ENCODE data around the gene TMTC1. TPM values are rescaled to one million over a fixed set of nuclear protein-coding genes. Genes with fewer than 3 reads are reported as not detected.

TMTC1 gene
- total and polyA plus RNA-seq, 7 donors, result 15.8 to 45.8 (median 30.4) TPM

DNA sequence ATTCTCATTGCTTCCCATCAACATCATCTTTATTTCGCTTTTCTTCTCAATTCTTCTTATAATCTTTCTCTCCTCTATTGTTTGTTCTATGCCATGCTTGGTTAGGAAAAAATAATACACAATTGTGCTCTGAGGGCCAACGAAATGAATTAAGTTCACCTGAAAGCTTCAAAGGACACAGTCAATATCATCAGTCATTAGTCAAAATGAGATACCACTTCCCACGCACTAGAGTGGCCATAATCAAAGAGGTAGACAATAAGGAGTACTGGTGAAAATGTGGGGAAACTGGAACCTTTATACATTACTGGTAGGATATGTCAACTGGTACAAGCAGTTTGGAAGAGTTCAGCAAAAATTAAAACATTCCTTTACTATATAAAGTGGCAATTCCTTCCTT lies 91.5 kb downstream of the TMTC1 start:
- Histone ChIP-seq H3K36me3 (ENCODE audit: insufficient read depth in 1 of 2, low read depth in 1 of 2) (no peaks in the 10 kb centered on the region), H3K27me3 (ENCODE audit: insufficient read depth in 3 of 3, low read length in 2 of 3) (no peaks in the 10 kb centered on the region), H3K27ac (no peak overlapping the region), H3K9me3 (no peaks in the 10 kb centered on the region), H3K4me3 (no peak overlapping the region), H3K4me1 (no peaks in the 10 kb centered on the region)
- 91 to 95% (median 92%) methylated on average over 3 of the region's 3 CpGs for WGBS, 3 donors
- TF ChIP-seq, protein P1, sequence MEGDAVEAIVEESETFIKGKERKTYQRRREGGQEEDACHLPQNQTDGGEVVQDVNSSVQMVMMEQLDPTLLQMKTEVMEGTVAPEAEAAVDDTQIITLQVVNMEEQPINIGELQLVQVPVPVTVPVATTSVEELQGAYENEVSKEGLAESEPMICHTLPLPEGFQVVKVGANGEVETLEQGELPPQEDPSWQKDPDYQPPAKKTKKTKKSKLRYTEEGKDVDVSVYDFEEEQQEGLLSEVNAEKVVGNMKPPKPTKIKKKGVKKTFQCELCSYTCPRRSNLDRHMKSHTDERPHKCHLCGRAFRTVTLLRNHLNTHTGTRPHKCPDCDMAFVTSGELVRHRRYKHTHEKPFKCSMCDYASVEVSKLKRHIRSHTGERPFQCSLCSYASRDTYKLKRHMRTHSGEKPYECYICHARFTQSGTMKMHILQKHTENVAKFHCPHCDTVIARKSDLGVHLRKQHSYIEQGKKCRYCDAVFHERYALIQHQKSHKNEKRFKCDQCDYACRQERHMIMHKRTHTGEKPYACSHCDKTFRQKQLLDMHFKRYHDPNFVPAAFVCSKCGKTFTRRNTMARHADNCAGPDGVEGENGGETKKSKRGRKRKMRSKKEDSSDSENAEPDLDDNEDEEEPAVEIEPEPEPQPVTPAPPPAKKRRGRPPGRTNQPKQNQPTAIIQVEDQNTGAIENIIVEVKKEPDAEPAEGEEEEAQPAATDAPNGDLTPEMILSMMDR (IDR thresholded peaks at IDR 0.05), result no peak
- ATAC-seq (no peak), DNase-seq (no peak)
- intact Hi-C loops (cut with DNase I), result no loop called here

DNA sequence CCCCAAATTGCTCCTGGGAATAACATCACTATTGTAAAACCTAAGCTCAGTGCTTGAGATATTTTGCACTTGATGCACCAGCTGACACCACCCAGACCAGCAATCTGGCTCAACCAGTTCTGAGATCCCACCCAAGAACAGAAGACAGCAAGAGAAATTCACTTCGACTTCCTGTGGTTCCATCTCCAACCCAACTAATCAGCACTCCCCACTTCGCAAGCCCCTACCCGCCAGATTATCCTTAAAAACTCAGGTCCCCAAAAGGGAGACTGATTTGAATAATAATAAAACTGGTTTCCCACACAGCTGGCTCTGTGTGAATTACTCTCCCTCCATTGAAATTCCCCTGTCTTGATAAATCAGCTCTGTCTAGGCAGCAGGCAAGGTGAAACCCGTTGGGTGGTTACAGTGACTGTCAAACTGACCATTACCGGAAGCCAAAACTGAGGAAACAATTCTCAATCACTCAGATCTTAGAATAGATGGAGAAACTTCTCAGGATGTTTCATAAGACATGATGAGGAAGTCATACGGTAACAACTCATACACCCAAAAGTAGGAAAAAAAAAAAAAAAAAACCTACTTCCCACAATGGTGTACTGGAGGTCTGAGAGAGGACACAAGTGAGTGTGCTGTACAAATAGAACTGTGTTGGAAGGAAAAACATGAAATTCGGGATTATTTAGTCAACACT lies 92.4 kb downstream of the TMTC1 start:
- Histone ChIP-seq H3K27me3 (ENCODE audit: insufficient read depth in 3 of 3, low read length in 2 of 3) (no peaks in the 10 kb centered on the region), H3K27ac (no peak overlapping the region), H3K4me1 (no peaks in the 10 kb centered on the region), H3K4me3 (no peak overlapping the region), H3K36me3 (ENCODE audit: insufficient read depth in 1 of 2, low read depth in 1 of 2) (no peaks in the 10 kb centered on the region), H3K9me3 (no peaks in the 10 kb centered on the region)
- intact Hi-C loops (cut with DNase I), result loop anchor here in 1 of 2 donors (1.0 kb wide), 1 partner anchor 20 kb away; no protein-coding TSS in a partner anchor
- TF ChIP-seq, protein P1 (IDR thresholded peaks at IDR 0.05), result no peak
- no peak for DNase-seq
- no peak for ATAC-seq
- WGBS, 3 donors, result 77 to 82% (median 81%) methylated on average over 7 of the region's 7 CpGs

DNA sequence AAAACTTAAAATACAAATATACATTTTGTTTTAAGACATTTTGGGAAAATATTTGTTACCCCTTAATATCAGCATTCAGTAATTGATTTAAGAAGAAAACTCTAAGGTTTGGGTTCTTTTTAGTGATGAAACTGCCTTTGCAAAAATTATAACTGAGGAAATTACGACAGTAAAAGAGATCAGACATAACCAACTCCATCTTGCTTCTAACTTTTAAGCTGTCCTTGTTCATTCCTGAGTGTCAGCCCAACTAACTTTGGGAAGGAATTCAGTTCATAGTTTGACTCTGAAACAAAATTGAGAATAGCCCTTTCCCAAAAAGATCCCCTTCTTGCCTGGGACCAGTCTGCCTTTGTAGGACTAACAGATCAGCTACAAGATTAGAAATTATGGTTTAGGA lies 93.0 kb downstream of the TMTC1 start:
- no peak overlapping the region for H3K27ac ChIP-seq
- intact Hi-C loops (cut with DNase I), result loop anchor here in 1 of 2 donors (1.0 kb wide), 1 partner anchor 21 kb away; no protein-coding TSS in a partner anchor
- H3K4me1 ChIP-seq, result no peaks in the 10 kb centered on the region
- no peaks in the 10 kb centered on the region for H3K27me3 ChIP-seq (ENCODE audit: insufficient read depth in 3 of 3, low read length in 2 of 3)
- TF ChIP-seq, protein P1 (IDR thresholded peaks at IDR 0.05), result no peak
- no peaks in the 10 kb centered on the region for H3K36me3 ChIP-seq (ENCODE audit: insufficient read depth in 1 of 2, low read depth in 1 of 2)
- H3K9me3 ChIP-seq, result no peaks in the 10 kb centered on the region
- ATAC-seq, result no peak
- whole genome bisulfite sequencing, 3 donors, result 91 to 98% (median 92%) methylated on average over 1 of the region's 1 CpG
- H3K4me3 ChIP-seq, result no peak overlapping the region
- DNase-seq, result no peak

DNA sequence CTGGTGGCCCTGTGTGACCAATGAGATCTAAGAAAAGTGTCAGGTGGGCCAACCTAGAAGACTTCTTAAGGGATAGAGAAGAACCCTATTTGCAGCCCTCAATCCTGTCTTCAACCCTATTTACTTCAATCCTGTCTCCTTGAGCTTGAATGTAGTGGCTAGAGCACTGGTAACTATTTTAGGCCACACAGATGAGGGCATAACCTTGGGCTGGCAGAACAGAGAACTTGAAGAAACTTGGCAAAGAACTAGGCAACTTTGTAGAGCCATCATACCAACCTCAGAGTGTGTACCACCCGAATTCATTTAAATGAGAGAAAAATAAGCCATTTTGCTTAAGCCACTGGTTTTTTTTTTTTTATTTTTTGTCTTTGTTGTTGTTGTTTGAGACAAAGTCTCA lies 94.8 kb downstream of the TMTC1 start:
- Histone ChIP-seq H3K27me3 (ENCODE audit: insufficient read depth in 3 of 3, low read length in 2 of 3) (no peaks in the 10 kb centered on the region), H3K9me3 (no peaks in the 10 kb centered on the region), H3K4me1 (no peaks in the 10 kb centered on the region), H3K36me3 (ENCODE audit: insufficient read depth in 1 of 2, low read depth in 1 of 2) (no peaks in the 10 kb centered on the region), H3K4me3 (no peak overlapping the region), H3K27ac (no peak overlapping the region)
- intact Hi-C loops (cut with DNase I), result no loop called here
- 73 to 91% (median 77%) methylated on average over 1 of the region's 1 CpG for WGBS, 3 donors
- ATAC-seq, result no peak
- no peak for DNase-seq
- TF ChIP-seq, protein P1 (IDR thresholded peaks at IDR 0.05), result no peak

DNA sequence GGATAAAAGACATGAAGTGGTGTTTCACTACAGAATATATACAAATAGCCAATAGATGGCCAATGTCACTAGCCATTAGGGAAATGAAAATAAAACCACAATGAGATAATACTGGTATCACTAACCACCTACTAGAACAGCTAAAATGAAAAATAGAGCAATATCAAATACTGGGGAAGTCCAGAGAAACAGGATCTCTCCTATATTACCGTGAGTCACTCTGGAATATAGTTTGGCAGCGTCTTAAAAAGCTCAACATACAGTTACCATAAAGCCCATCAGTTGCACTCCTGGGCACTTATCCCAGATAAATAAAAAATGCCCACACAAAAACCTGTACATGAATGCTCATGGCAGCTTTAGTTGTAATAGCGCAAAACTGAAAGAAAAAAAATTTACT lies 101.7 kb downstream of the TMTC1 start:
- H3K36me3 ChIP-seq (ENCODE audit: insufficient read depth in 1 of 2, low read depth in 1 of 2), result peaks cover 0 to 3% of the 10 kb centered on the region in 2 donors
- intact Hi-C loops (cut with DNase I), result no loop called here
- no peaks in the 10 kb centered on the region for H3K9me3 ChIP-seq
- 93 to 98% (median 97%) methylated on average over 3 of the region's 3 CpGs for WGBS, 3 donors
- H3K4me1 ChIP-seq, result peaks cover 10% of the 10 kb centered on the region
- no peak overlapping the region for H3K27ac ChIP-seq
- TF ChIP-seq, protein P1 (IDR thresholded peaks at IDR 0.05), result no peak
- H3K27me3 ChIP-seq (ENCODE audit: insufficient read depth in 3 of 3, low read length in 2 of 3), result no peaks in the 10 kb centered on the region
- no peak for ATAC-seq
- DNase-seq, result no peak
- H3K4me3 ChIP-seq, result no peak overlapping the region

All from psoas muscle (tissue), 8 donors.